AG09319 (cell line): ENCODE data around the gene OR5B2.

Source experiments
- DNase-seq: peaks from one replicate; pipeline ENCODE4 v3.0.0-alpha.2; 2010; ENCODE audit warnings: low read depth; ENCODE audit errors: extremely low read depth
- CTCF ChIP-seq: IDR thresholded peaks from 2 replicates; pipeline ENCODE4 v1.5.1; 2011; ENCODE audit warnings: low read depth, mild to moderate bottlenecking, inconsistent platforms, low read length, moderate library complexity

The OR5B2 gene

GRCh38 chr11:58428021-58428420 lies at the start of gene OR5B2:
Gene OR5B2, minus strand, starts transcription at chr11:58428121. Its CDS starts 4,860 bp downstream, at chr11:58423261.
- TF ChIP-seq CTCF = no peak

GRCh38 chr11:58471892-58472291 lies 44.0 kb upstream of the OR5B2 start:
- DNase-seq = no peak
- no peak for TF ChIP-seq CTCF

More at GRCh38 chr11:58428021-58428420, at the start of gene OR5B2:
- no peak for DNase-seq

- TF ChIP-seq CTCF = no peak
- DNase-seq = no peak
Observed at GRCh38 chr11:58466293-58466692, 38.4 kb upstream of the OR5B2 start.

- no peak for TF ChIP-seq CTCF
Observed at GRCh38 chr11:58465690-58466089, 37.8 kb upstream of the OR5B2 start.

GRCh38 chr11:58451585-58451984 lies 23.7 kb upstream of the OR5B2 start:
- no peak for DNase-seq
- no peak for TF ChIP-seq CTCF

More at GRCh38 chr11:58465690-58466089, 37.8 kb upstream of the OR5B2 start:
- no peak for DNase-seq

- no peak for DNase-seq
- no peak for TF ChIP-seq CTCF
Observed at GRCh38 chr11:58446294-58446693, 18.4 kb upstream of the OR5B2 start.

- DNase-seq = no peak
- no peak for TF ChIP-seq CTCF
Observed at GRCh38 chr11:58444300-58444699, 16.4 kb upstream of the OR5B2 start.
